HepG2 (cell line): ENCODE measurements around the gene CDK13. TPM values are rescaled to one million over a fixed set of nuclear protein-coding genes. Genes with fewer than 3 reads are reported as not detected.

Experiments
- ATAC-seq: fragments of 200-7000 bp; cut with Tn5 transposase; 3 replicates; pipeline ENCODE4 v1.9.1; 2020; ENCODE audit warnings: mild to moderate bottlenecking, moderate library complexity
- BruUV-seq: library from RNA; stranded (reverse); fragments of 400-500 nt; replicated peaks from 2 replicates; lab custom pipeline; 2021; lab: Mats Ljungman, UMichigan
- CTCF ChIA-PET: fragments of 300-600 bp; formaldehyde crosslinking; extraction: SDS; loops from one replicate; lab custom pipeline; 2021; ENCODE audit warnings: low total read pairs, inconsistent platforms, low intra/inter-chr PET ratio; lab: Yijun Ruan, JAX
- POLR2A ChIA-PET: fragments of 350-600 bp; sonication (Branson Sonifier 250); formaldehyde crosslinking; loops from one replicate; lab custom pipeline; 2020; ENCODE audit warnings: antibody characterized with exemption, inconsistent platforms; lab: Yijun Ruan, JAX
- DNase-seq: peaks from one replicate; pipeline ENCODE4 v3.0.0-alpha.2; 2015; ENCODE audit warnings: low spot score
- FAIRE-seq: peaks from 3 replicates; lab custom pipeline; 2011; peaks lifted over from hg19 to GRCh38; lab: Jason Lieb, UNC
- H2AFZ ChIP-seq: one replicate; pipeline ENCODE4 v1.6.1; 2011; ENCODE audit warnings: low read length, inconsistent platforms
- H3K27ac ChIP-seq: fragments of 300-600 bp; 3 replicates; pipeline ENCODE4 v1.8.0; 2011; ENCODE audit warnings: mixed run types, mild to moderate bottlenecking, mixed read lengths, low read length, inconsistent platforms; ENCODE audit not compliant: insufficient read depth; ENCODE audit errors: extremely low read length
- H3K27me3 ChIP-seq, 2 experiments: fragments of 200-600 bp in 1 of 2; 2 replicates in 1 of 2; 3 replicates in 1 of 2; pipeline versions ENCODE4 v1.6.0 to v1.8.0; 2011; ENCODE audit warnings: low read length in 2 of 2, mild to moderate bottlenecking in 2 of 2, moderate library complexity in 2 of 2, inconsistent platforms in 1 of 2; ENCODE audit not compliant: insufficient read depth in 2 of 2, control insufficient read depth in 1 of 2
- H3K36me3 ChIP-seq, 2 experiments: fragments of 200-600 bp in 1 of 2; replicated peaks in 1 of 2; 2 replicates in 1 of 2; 3 replicates in 1 of 2; pipeline versions ENCODE4 v1.5.1 to v1.8.0; 2011; ENCODE audit warnings: low read length in 2 of 2, inconsistent platforms in 1 of 2; ENCODE audit not compliant: insufficient read depth in 2 of 2, control insufficient read depth in 1 of 2
- H3K4me1 ChIP-seq: 2 replicates; pipeline ENCODE4 v1.5.1; 2012; ENCODE audit warnings: low read length, inconsistent platforms; ENCODE audit not compliant: insufficient read depth
- H3K4me2 ChIP-seq: 2 replicates; pipeline ENCODE4 v1.6.0; 2011; ENCODE audit warnings: low read depth, low read length, inconsistent platforms
- H3K4me3 ChIP-seq, 3 experiments: fragments of 200-600 bp in 1 of 3; sonication (generic), shearing (Covaris generic) in 1 of 3; replicated peaks in 1 of 3; 2 replicates each; pipeline ENCODE4 v1.5.1; 2011 to 2016; ENCODE audit warnings: low read length in 3 of 3, inconsistent platforms in 2 of 3, low read depth in 2 of 3, mild to moderate bottlenecking in 2 of 3, control low read depth in 1 of 3, mixed read lengths in 1 of 3; ENCODE audit not compliant: insufficient read depth in 1 of 3
- H3K79me2 ChIP-seq: one replicate; pipeline ENCODE4 v1.6.1; 2011; ENCODE audit warnings: low read length, inconsistent platforms; ENCODE audit not compliant: insufficient read depth
- H3K9ac ChIP-seq: 2 replicates; pipeline ENCODE4 v1.6.0; 2011; ENCODE audit warnings: mild to moderate bottlenecking, low read depth, low read length, inconsistent platforms; ENCODE audit not compliant: insufficient read depth
- H3K9me3 ChIP-seq: 2 replicates; pipeline ENCODE4 v1.5.1; 2012; ENCODE audit warnings: mild to moderate bottlenecking, low read length
- H4K20me1 ChIP-seq: 2 replicates; pipeline ENCODE4 v1.6.0; 2011; ENCODE audit warnings: inconsistent platforms, mild to moderate bottlenecking, low read length, moderate library complexity; ENCODE audit not compliant: insufficient read depth
- ARID4A ChIP-seq: sonication (generic); formaldehyde crosslinking; IDR thresholded peaks from 2 replicates; pipeline ENCODE4 v1.5.0; 2020; ENCODE audit warnings: mild to moderate bottlenecking, missing genetic modification reagents, borderline replicate concordance
- CHD4 ChIP-seq: fragments of 200-600 bp; sonication (generic); IDR thresholded peaks from 2 replicates; pipeline ENCODE4 v1.7.0; 2017; ENCODE audit warnings: mild to moderate bottlenecking, low read length, borderline replicate concordance
- FOXM1 ChIP-seq: sonication (generic); formaldehyde crosslinking; IDR thresholded peaks from 2 replicates; pipeline ENCODE4 v1.5.0; 2020; ENCODE audit warnings: missing genetic modification reagents
- HOXD1 ChIP-seq: sonication (generic); formaldehyde crosslinking; IDR thresholded peaks from 2 replicates; pipeline ENCODE4 v1.5.0; 2020; ENCODE audit warnings: missing genetic modification reagents
- MED8 ChIP-seq: sonication (generic); formaldehyde crosslinking; IDR thresholded peaks from 2 replicates; pipeline ENCODE4 v1.8.1; 2023; ENCODE audit warnings: mild to moderate bottlenecking, missing genetic modification reagents; ENCODE audit not compliant: insufficient replicate concordance
- NFE2L1 ChIP-seq: sonication (generic); formaldehyde crosslinking; IDR thresholded peaks from 2 replicates; pipeline ENCODE4 v1.4.0; 2020; ENCODE audit warnings: missing genetic modification reagents, mild to moderate bottlenecking, borderline replicate concordance
- ONECUT2 ChIP-seq: sonication (generic); formaldehyde crosslinking; IDR thresholded peaks from 2 replicates; pipeline ENCODE4 v1.4.0; 2020; ENCODE audit warnings: missing genetic modification reagents
- PITX1 ChIP-seq: sonication (generic); formaldehyde crosslinking; IDR thresholded peaks from 2 replicates; pipeline ENCODE4 v1.5.1; 2020; ENCODE audit warnings: mild to moderate bottlenecking, missing genetic modification reagents
- RFX3 ChIP-seq: IDR thresholded peaks from 2 replicates; pipeline ENCODE4 v1.6.1; 2016; ENCODE audit warnings: missing biosample characterization, missing genetic modification reagents
- RXRB ChIP-seq: IDR thresholded peaks from 2 replicates; pipeline ENCODE4 v1.6.1; 2016; ENCODE audit warnings: borderline replicate concordance, missing genetic modification reagents, missing compliant biosample characterization
- SNAPC2 ChIP-seq: sonication (generic); formaldehyde crosslinking; IDR thresholded peaks from 2 replicates; pipeline ENCODE4 v1.8.1; 2022; ENCODE audit warnings: mild to moderate bottlenecking, missing genetic modification reagents
- SP5 ChIP-seq: IDR thresholded peaks from 2 replicates; pipeline ENCODE4 v1.6.1; 2016; ENCODE audit warnings: low read depth, borderline replicate concordance
- XRCC5 ChIP-seq: fragments of 200-400 bp; formaldehyde crosslinking; optimal IDR thresholded peaks from 2 replicates; pipeline ENCODE3; 2017; ENCODE audit warnings: mild to moderate bottlenecking, low read length
- ZNF335 ChIP-seq: sonication (generic); formaldehyde crosslinking; IDR thresholded peaks from 2 replicates; pipeline ENCODE4 v1.4.0; 2020; ENCODE audit warnings: missing genetic modification reagents
- ZNF468 ChIP-seq: sonication (generic); formaldehyde crosslinking; IDR thresholded peaks from 2 replicates; pipeline ENCODE4 v1.8.0; 2022; ENCODE audit warnings: mild to moderate bottlenecking, moderate library complexity, missing genetic modification reagents
- ZNF768 ChIP-seq: sonication (generic); formaldehyde crosslinking; IDR thresholded peaks from 2 replicates; pipeline ENCODE4 v1.4.0; 2020; ENCODE audit warnings: missing genetic modification reagents
- WGBS: methylation state at CpG from one replicate; pipeline ENCODE4 v1.1.6; 2017; ENCODE audit warnings: low lambda C conversion rate; 5-methylcytosine and 5-hydroxymethylcytosine counted together
- in situ Hi-C: cut with HindIII; loops from 2 replicates; pipeline ENCODE4 v1.10.0; 2017; ENCODE audit warnings: low pct_unique_long_range_greater_than_20kb; ENCODE audit not compliant: extremely low pct_ligation_motif_present
- intact Hi-C: fragments of 100-400 bp; cut with micrococcal nuclease; formaldehyde crosslinking; loops from one replicate; pipeline ENCODE4 v1.10.0; 2022; ENCODE audit not compliant: unreplicated experiment
- polyA plus RNA-seq, 8 experiments: library from polyadenylated mRNA; depleted of rRNA in 3 of 8; stranded (reverse) in 7 of 8; unstranded in 1 of 8; fragments of >200 nt; fragmentation: Illumina TruSeq in 4 of 8; extraction: Trizol in 4 of 8; gene quantifications; 2 replicates each; pipeline versions ENCODE4 v1.2.1 to v1.2.3, GENCODE V29; 2011 to 2016; ENCODE audit warnings: low read depth in 4 of 8, missing spikeins in 1 of 8, mixed read lengths in 1 of 8; ENCODE audit not compliant: insufficient read depth in 1 of 8
- total RNA-seq, 5 experiments: library from RNA; depleted of rRNA; stranded (reverse); fragments of >200 nt; fragmentation: Illumina TruSeq; extraction: Trizol; gene quantifications; 2 replicates each; pipeline ENCODE4 v1.2.3, GENCODE V29; 2016; ENCODE audit warnings: low read depth in 1 of 5
- TF ChIP-seq, protein P1 (sequence below): sonication (generic); formaldehyde crosslinking; IDR thresholded peaks from 2 replicates; pipeline ENCODE4 v1.4.0; 2020; ENCODE audit warnings: mild to moderate bottlenecking, missing genetic modification reagents
- TF ChIP-seq, protein P2 (sequence below): sonication (generic); formaldehyde crosslinking; IDR thresholded peaks from 2 replicates; pipeline ENCODE4 v1.4.0; 2020; ENCODE audit warnings: missing genetic modification reagents, mild to moderate bottlenecking, borderline replicate concordance

Gene CDK13
- total and polyA plus RNA-seq, 2 of the 13 experiments (the other 11 are each of a cell fraction or from before 2014, with no cell fraction given): 21.0 to 40.9 TPM

DNA sequence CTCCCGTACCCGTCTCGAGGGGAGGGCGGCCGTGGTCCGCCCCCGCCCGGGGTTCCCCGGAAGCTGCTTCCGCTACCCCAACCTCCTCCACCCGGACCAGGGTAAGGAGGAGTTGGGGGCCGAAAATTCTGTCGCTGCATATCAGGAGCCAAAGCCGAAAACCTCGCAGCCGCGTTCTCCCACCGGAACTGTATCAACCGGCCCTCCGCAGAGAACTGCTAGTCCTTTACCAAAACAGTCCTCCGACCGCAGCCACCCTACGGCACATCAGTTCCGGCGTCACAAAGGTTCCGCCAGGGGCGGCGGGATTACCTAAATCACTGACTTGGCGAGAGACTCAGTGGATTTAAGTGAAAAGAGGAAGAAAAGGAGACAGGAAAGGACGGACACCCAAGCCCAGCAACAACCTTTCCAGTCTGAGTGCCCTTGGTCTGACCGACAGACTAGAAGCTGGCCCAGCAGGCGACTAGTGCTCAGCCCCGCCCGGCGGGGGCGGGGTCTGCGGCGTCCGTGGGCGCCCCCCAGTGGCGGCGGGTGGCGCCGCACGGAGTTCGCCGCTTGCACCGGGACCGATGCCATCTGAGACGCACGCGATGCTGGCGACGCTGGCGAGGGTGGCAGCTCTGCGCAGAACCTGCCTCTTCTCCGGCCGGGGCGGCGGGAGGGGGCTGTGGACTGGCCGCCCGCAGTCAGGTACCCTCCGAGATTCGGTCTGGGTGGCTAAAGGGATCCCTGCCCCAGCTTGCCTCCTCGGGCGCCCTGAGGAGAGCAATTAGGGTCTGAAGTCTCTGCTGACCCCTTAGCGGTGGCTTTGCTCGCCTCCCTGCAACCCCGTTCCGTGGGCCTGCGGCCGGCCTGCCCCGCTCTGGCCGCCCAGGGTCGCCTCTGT lies 184.6 kb downstream of the CDK13 start, which contains the start of the genes MPLKIP and SUGCT:
Gene MPLKIP, minus strand, starts transcription at position 195 of the 889 bp plus-strand sequence. Its CDS starts 55 bp downstream, at position 140.
Gene SUGCT, plus strand, starts transcription at position 578 of the 889 bp plus-strand sequence.
- H3K4me1 ChIP-seq: peaks cover 40% of the 10 kb centered on the region
- ATAC-seq (peak; percentile 89), FAIRE-seq (peak; percentile 49), DNase-seq (peak; percentile 74)
- peak within 1 kb of the TSS; percentile 95 for H3K9ac ChIP-seq
- H3K27me3 ChIP-seq: no peaks in the 10 kb centered on the region; a peak in 1 of 5 replicates
- peak within 1 kb of the TSS; percentile 100 for H2AFZ ChIP-seq
- BruUV-seq: no TSS peak
- peak within 1 kb of the TSS; percentile 76 for H3K4me2 ChIP-seq
- in situ Hi-C loops (no loop called here), intact Hi-C loops (loop anchor here (2.0 kb wide), 2 partner anchors 34 to 186 kb away; no protein-coding TSS in a partner anchor)
- 0 out of 5 replicates have a peak, but pooled peaks cover 0 to 4% of the 10 kb centered on the region in 2 experiments for H3K36me3 ChIP-seq
- no peaks in the 10 kb centered on the region for H3K9me3 ChIP-seq
- peaks cover 3% of the 10 kb centered on the region for H4K20me1 ChIP-seq
- H3K27ac ChIP-seq: peak within 1 kb of the TSS; percentile 92
- CTCF ChIA-PET: interaction anchor here (0.6 to 1.0 kb wide), 2 partner anchors 37 to 82 kb away, joined by 3 read pairs; no protein-coding TSS in a partner anchor
- POLR2A ChIA-PET: interaction anchor here (0.6 to 2.1 kb wide), 8 partner anchors 9 to 542 kb away, joined by 3 to 12 read pairs (median 3); no protein-coding TSS in a partner anchor
- WGBS: 0% methylated on average over 11 of the region's 75 CpGs
- peak within 1 kb of the TSS; percentile 73 to 86 (median 84) for H3K4me3 ChIP-seq
- peaks cover 39% of the 10 kb centered on the region for H3K79me2 ChIP-seq
- TF ChIP-seq PITX1 (CRISPR knock-in tag) (no peak; the same call in 1 of the 2 replicates), ZNF468 (no peak), RFX3 (CRISPR knock-in tag) (no peak), HOXD1 (CRISPR knock-in tag) (no peak; the same call in 1 of the 2 replicates), MED8 (CRISPR knock-in tag) (peak; percentile 76), ARID4A (peak; percentile 83), XRCC5 (peak; percentile 98), ONECUT2 (CRISPR knock-in tag) (no peak), FOXM1 (CRISPR knock-in tag) (no peak), SNAPC2 (CRISPR knock-in tag) (no peak; the same call in 1 of the 2 replicates), ZNF335 (CRISPR knock-in tag) (peak; percentile 34; the same call in 1 of the 2 replicates), ZNF768 (CRISPR knock-in tag) (peak; percentile 57; the same call in 1 of the 2 replicates), RXRB (CRISPR knock-in tag) (peak; percentile 29; the same call in 1 of the 2 replicates), NFE2L1 (no peak; the same call in 1 of the 2 replicates), CHD4 (no peak), SP5 (CRISPR knock-in tag) (peak; percentile 50; the same call in 1 of the 2 replicates)
- TF ChIP-seq, protein P1, sequence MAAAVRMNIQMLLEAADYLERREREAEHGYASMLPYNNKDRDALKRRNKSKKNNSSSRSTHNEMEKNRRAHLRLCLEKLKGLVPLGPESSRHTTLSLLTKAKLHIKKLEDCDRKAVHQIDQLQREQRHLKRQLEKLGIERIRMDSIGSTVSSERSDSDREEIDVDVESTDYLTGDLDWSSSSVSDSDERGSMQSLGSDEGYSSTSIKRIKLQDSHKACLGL (CRISPR knock-in tag): peak; percentile 92; the same call in 1 of the 2 replicates
- TF ChIP-seq, protein P2, sequence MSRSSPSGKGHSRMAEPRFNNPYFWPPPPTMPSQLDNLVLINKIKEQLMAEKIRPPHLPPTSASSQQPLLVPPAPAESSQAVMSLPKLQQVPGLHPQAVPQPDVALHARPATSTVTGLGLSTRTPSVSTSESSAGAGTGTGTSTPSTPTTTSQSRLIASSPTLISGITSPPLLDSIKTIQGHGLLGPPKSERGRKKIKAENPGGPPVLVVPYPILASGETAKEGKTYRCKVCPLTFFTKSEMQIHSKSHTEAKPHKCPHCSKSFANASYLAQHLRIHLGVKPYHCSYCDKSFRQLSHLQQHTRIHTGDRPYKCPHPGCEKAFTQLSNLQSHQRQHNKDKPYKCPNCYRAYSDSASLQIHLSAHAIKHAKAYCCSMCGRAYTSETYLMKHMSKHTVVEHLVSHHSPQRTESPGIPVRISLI (CRISPR knock-in tag): no peak; the same call in 1 of the 2 replicates
